HG03442 (cell line): Measurements from ENCODE around the gene SLC12A5.
"Not testable (repeated sequence)": the region's sequence is repeated elsewhere in the genome, so short reads cannot be mapped to it uniquely, and the experiment has no call there.

Experiments
- ATAC-seq: cut with Tn5 transposase; IDR thresholded peaks from one replicate; pipeline ENCODE4 v1.9.1; 2021; ENCODE audit warnings: mild to moderate bottlenecking, moderate library complexity; ENCODE audit not compliant: unreplicated experiment

Gene SLC12A5

GRCh38 chr20:46073443-46073842 lies 44.4 kb downstream of the SLC12A5 start:
- no peak for ATAC-seq

GRCh38 chr20:46074006-46074405 lies 45.0 kb downstream of the SLC12A5 start:
- no peak for ATAC-seq

GRCh38 chr20:46076806-46077205 lies 47.8 kb downstream of the SLC12A5 start:
- ATAC-seq, result no peak

- no peak for ATAC-seq
Measured at GRCh38 chr20:46077642-46078305, 48.8 kb downstream of the SLC12A5 start.

- no peak for ATAC-seq
Measured at GRCh38 chr20:46078954-46079353, 49.9 kb downstream of the SLC12A5 start.

- no peak for ATAC-seq
Measured at GRCh38 chr20:46081074-46081473, 52.1 kb downstream of the SLC12A5 start.

- ATAC-seq, result no peak
Measured at GRCh38 chr20:46083101-46083500, 54.1 kb downstream of the SLC12A5 start.

GRCh38 chr20:46083531-46084061 lies 54.6 kb downstream of the SLC12A5 start:
- no peak for ATAC-seq

- ATAC-seq, result no peak
Measured at GRCh38 chr20:46084805-46085178, 55.8 kb downstream of the SLC12A5 start.

- ATAC-seq, result no peak
Measured at GRCh38 chr20:46085179-46085851, 56.3 kb downstream of the SLC12A5 start.

- no peak for ATAC-seq
Measured at GRCh38 chr20:46087161-46087560, 58.1 kb downstream of the SLC12A5 start.

- no peak for ATAC-seq
Measured at GRCh38 chr20:46088409-46089166, 59.6 kb downstream of the SLC12A5 start.

GRCh38 chr20:46089167-46089416 lies 60.1 kb downstream of the SLC12A5 start:
- peak; percentile 24 for ATAC-seq

- ATAC-seq, result peak; percentile 79
Measured at GRCh38 chr20:46089417-46090388, 60.7 kb downstream of the SLC12A5 start, which contains the start of gene NCOA5. NCOA5 (minus strand) TSS chr20:46089962; CDS start chr20:46079424, 10,538 bp downstream.

GRCh38 chr20:46091622-46092535 lies 62.9 kb downstream of the SLC12A5 start:
- not testable (repeated sequence) for ATAC-seq

- ATAC-seq, result no peak
Measured at GRCh38 chr20:46093531-46093930, 64.5 kb downstream of the SLC12A5 start.

- no peak for ATAC-seq
Measured at GRCh38 chr20:46099491-46100287, 70.7 kb downstream of the SLC12A5 start.

GRCh38 chr20:46100444-46100843 lies 71.4 kb downstream of the SLC12A5 start:
- not testable (repeated sequence) for ATAC-seq

GRCh38 chr20:46100988-46101387 lies 72.0 kb downstream of the SLC12A5 start:
- no peak for ATAC-seq
